Measurements from ENCODE around the gene ZNF804B.

The ZNF804B gene

DNA sequence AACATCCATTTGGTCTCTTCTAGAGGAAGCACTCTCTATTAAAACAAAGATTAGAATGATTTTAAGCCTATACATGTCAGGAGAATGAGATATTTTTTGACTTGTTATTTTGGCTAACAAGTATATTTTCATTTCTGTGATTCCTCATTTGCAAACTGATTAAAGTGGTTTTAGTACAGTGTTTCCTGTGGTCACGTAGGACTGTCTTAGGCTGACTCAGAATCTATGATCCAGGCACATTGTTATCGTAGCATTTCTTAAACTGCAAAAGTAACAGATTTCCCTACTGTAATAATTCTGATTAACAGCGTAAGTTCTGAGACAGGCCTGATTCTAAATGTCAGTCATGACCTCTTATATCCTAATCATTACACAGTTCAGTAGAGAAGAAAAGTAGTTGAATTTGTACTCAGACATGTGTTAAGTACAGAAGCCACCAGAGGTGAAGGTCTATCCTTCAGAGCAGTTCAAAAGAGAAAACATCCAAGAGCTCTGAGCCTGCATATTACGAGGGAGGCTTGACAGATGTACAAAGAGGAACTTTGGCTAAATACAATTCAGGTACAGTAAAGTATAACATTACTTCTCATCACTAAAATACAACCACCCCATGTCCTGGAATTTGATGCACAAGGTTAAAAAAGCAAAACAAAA, 160.1 kb downstream of the ZNF804B start:
- no peak for TF ChIP-seq TAF1 (IDR thresholded peaks at IDR 0.05; ENCODE audit: borderline replicate concordance, low read depth, low read length)
- no peak for TF ChIP-seq POLR2A (IDR thresholded peaks at IDR 0.05; ENCODE audit: low read depth, low read length)
- TF ChIP-seq POLR2AphosphoS5 (IDR thresholded peaks at IDR 0.05; ENCODE audit: low read depth, low read length) = no peak
- no peak for FAIRE-seq
- no peak for DNase-seq (ENCODE audit: insufficient read length)

- FAIRE-seq (no peak), DNase-seq (ENCODE audit: insufficient read length) (no peak)
- TF ChIP-seq TAF1 (IDR thresholded peaks at IDR 0.05; ENCODE audit: borderline replicate concordance, low read depth, low read length) = no peak
- TF ChIP-seq POLR2AphosphoS5 (IDR thresholded peaks at IDR 0.05; ENCODE audit: low read depth, low read length) = no peak
- no peak for TF ChIP-seq POLR2A (IDR thresholded peaks at IDR 0.05; ENCODE audit: low read depth, low read length)
These were observed 163.4 kb downstream of the ZNF804B start for GRCh38 chr7:88922944-88923343.

DNA sequence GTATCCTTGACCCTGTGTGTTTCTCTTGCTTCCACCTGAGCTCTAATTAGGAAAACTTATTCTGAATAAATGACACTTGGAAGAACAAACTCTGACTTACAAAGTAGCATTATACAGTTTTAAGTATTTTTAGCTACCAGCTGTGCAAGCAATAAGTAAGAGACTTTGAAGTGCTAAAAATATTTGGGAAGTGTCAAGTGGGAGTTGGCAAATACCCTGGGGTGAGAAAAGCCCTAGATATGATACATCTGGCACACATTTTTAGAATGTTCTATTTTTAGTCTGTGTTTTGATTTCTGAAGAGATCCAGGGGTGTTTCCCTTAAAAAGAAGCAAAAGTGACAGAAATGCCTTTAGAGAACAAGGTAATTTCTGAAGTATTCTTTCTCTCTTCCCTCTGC, 168.8 kb downstream of the ZNF804B start:
- FAIRE-seq (no peak), DNase-seq (ENCODE audit: insufficient read length) (no peak)
- TF ChIP-seq TAF1 (IDR thresholded peaks at IDR 0.05; ENCODE audit: borderline replicate concordance, low read depth, low read length) (no peak), POLR2AphosphoS5 (IDR thresholded peaks at IDR 0.05; ENCODE audit: low read depth, low read length) (no peak), POLR2A (IDR thresholded peaks at IDR 0.05; ENCODE audit: low read depth, low read length) (no peak)

DNA sequence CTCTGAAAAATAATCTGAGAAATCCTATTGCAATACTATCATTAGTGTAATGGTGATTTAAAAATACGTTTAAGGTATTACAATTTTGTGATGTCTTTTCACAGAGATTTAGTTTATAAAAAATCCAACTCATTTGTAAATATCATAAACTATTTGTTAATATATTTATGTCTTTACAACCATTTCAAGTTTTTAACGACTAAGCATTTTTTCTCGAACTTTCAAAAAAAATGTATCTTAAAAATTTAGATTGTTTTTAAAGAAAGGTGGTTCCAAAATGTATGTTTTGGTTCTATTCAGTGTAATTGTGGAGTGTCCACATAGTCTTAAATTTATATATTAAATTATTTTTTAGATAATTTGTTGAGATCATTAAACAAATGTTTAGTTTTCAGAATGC, 170.2 kb downstream of the ZNF804B start:
- FAIRE-seq (no peak), DNase-seq (ENCODE audit: insufficient read length) (no peak)
- TF ChIP-seq POLR2AphosphoS5 (IDR thresholded peaks at IDR 0.05; ENCODE audit: low read depth, low read length) = no peak
- no peak for TF ChIP-seq TAF1 (IDR thresholded peaks at IDR 0.05; ENCODE audit: borderline replicate concordance, low read depth, low read length)
- no peak for TF ChIP-seq POLR2A (IDR thresholded peaks at IDR 0.05; ENCODE audit: low read depth, low read length)

DNA sequence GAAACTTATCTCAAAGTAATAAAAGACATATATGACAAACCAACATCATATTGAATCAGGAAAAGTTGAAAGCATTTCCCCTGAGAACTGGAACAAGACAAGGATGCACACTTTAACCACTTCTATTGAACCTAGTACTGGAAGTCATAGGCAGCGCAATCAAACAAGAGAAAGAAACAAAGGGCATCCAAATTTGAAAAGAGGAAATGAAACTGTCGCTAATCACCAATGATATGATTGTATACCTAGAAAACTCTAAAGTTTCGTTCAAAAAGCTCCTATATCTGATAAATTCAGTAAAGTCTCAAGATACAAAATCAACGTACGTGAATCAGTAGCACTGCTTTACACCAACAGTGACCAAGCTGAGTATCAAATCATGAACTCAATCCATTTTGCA, 173.8 kb downstream of the ZNF804B start:
- FAIRE-seq = no peak
- TF ChIP-seq TAF1 (IDR thresholded peaks at IDR 0.05; ENCODE audit: borderline replicate concordance, low read depth, low read length) (no peak), POLR2A (IDR thresholded peaks at IDR 0.05; ENCODE audit: low read depth, low read length) (no peak), POLR2AphosphoS5 (IDR thresholded peaks at IDR 0.05; ENCODE audit: low read depth, low read length) (no peak)
- DNase-seq (ENCODE audit: insufficient read length) = no peak

DNA sequence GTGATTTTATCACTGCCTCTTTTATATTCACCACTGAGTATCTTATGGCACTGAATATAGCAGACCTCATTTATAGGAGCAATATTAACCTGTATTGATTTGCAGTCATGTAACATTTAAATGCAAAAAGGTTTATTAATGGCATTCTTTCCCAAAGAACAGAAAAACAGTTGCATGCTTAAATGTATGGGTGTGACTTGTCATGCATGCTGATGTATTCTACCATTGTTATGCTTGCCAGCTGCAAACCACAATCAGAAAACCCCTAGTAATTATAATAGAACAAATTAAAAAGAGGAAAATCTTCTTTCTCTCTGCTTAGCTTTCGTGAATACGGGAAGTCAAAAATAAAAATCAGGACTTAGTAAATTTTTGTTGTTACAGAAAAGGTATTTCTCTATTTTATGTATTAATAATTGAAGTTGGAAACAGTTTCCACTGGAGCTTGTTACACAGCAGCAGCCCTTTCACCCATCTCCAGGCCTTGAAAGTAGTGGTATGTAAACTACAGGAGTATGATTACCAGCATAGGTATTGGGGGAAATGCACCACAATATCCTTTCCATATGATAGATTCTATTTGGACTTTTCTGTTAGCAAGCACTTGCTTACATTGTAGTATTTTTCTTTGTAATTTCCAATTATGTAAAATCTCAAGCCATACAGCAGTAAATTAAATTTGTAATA, 183.5 kb downstream of the ZNF804B start:
- FAIRE-seq (no peak), DNase-seq (ENCODE audit: insufficient read length) (no peak)
- TF ChIP-seq POLR2AphosphoS5 (IDR thresholded peaks at IDR 0.05; ENCODE audit: low read depth, low read length) (no peak), TAF1 (IDR thresholded peaks at IDR 0.05; ENCODE audit: borderline replicate concordance, low read depth, low read length) (no peak), POLR2A (IDR thresholded peaks at IDR 0.05; ENCODE audit: low read depth, low read length) (no peak)

DNA sequence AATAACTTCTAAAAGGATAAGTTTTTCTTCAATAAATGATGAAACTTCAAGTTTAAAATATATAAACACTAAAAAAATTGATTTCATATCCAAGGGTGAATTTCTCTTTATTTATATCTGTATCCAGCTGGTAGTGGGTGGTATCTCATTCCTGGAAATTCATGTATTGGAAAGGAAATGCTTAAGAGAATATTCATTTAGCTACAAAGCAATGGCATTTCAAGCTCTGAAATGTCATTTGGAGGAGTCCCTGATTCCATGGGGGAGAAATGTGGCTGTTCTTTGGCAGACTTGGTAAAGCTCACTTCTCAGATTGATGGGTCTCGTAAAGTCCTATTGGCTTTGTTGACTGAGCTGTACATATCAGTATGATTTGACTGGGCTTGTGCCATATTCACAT, 192.3 kb downstream of the ZNF804B start:
- DNase-seq (ENCODE audit: insufficient read length) (no peak), FAIRE-seq (no peak)
- TF ChIP-seq POLR2AphosphoS5 (IDR thresholded peaks at IDR 0.05; ENCODE audit: low read depth, low read length) = no peak
- TF ChIP-seq TAF1 (IDR thresholded peaks at IDR 0.05; ENCODE audit: borderline replicate concordance, low read depth, low read length) = no peak
- TF ChIP-seq POLR2A (IDR thresholded peaks at IDR 0.05; ENCODE audit: low read depth, low read length) = no peak

- no peak for TF ChIP-seq TAF1 (IDR thresholded peaks at IDR 0.05; ENCODE audit: borderline replicate concordance, low read depth, low read length)
- no peak for TF ChIP-seq POLR2AphosphoS5 (IDR thresholded peaks at IDR 0.05; ENCODE audit: low read depth, low read length)
- no peak for TF ChIP-seq POLR2A (IDR thresholded peaks at IDR 0.05; ENCODE audit: low read depth, low read length)
- DNase-seq (ENCODE audit: insufficient read length) = no peak
- no peak for FAIRE-seq
These were observed 204.9 kb downstream of the ZNF804B start for GRCh38 chr7:88964418-88964817.

- TF ChIP-seq POLR2A (IDR thresholded peaks at IDR 0.05; ENCODE audit: low read depth, low read length) (no peak), TAF1 (IDR thresholded peaks at IDR 0.05; ENCODE audit: borderline replicate concordance, low read depth, low read length) (no peak), POLR2AphosphoS5 (IDR thresholded peaks at IDR 0.05; ENCODE audit: low read depth, low read length) (no peak)
- no peak for FAIRE-seq
- DNase-seq (ENCODE audit: insufficient read length) = no peak
These were observed 205.9 kb downstream of the ZNF804B start for GRCh38 chr7:88965371-88965770.

GRCh38 chr7:88967432-88967831, 207.9 kb downstream of the ZNF804B start:
- FAIRE-seq (peak; percentile 54), DNase-seq (ENCODE audit: insufficient read length) (no peak)
- TF ChIP-seq POLR2A (IDR thresholded peaks at IDR 0.05; ENCODE audit: low read depth, low read length) (no peak), POLR2AphosphoS5 (IDR thresholded peaks at IDR 0.05; ENCODE audit: low read depth, low read length) (no peak)

GRCh38 chr7:88969167-88969566, 209.7 kb downstream of the ZNF804B start:
- no peak for FAIRE-seq
- no peak for DNase-seq (ENCODE audit: insufficient read length)
- TF ChIP-seq POLR2AphosphoS5 (IDR thresholded peaks at IDR 0.05; ENCODE audit: low read depth, low read length) (no peak), TAF1 (IDR thresholded peaks at IDR 0.05; ENCODE audit: borderline replicate concordance, low read depth, low read length) (no peak), POLR2A (IDR thresholded peaks at IDR 0.05; ENCODE audit: low read depth, low read length) (no peak)

- FAIRE-seq = no peak
- TF ChIP-seq POLR2AphosphoS5 (IDR thresholded peaks at IDR 0.05; ENCODE audit: low read depth, low read length) = no peak
- no peak for TF ChIP-seq POLR2A (IDR thresholded peaks at IDR 0.05; ENCODE audit: low read depth, low read length)
- no peak for TF ChIP-seq TAF1 (IDR thresholded peaks at IDR 0.05; ENCODE audit: borderline replicate concordance, low read depth, low read length)
These were observed 225.8 kb downstream of the ZNF804B start for GRCh38 chr7:88985295-88985694.

More at GRCh38 chr7:88985295-88985694, 225.8 kb downstream of the ZNF804B start:
- DNase-seq (ENCODE audit: insufficient read length) = no peak

All from GM12892 (cell line).